ENCODE data around the gene DMRT1.

The DMRT1 gene

DNA sequence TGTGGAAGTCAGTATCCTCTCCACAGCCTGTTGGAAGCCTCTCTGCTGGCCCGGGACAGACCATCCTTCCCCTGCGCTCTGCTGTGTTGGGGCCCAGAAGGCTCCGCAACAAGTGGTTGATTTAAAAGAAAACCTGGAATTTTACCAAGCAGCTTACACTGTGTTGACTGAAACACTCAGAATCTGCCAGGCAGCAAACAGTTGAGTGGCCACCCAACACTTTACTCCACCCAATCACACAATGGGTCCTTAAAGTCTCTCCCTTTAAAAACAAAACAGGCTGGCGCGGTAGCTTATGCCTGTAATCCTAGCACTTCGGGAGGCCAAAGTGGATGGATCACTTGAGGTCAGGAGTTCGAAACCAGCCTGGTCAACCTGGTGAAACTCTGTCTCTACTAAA lies 107.0 kb downstream of the DMRT1 start:
- TF ChIP-seq RAD21 (IDR thresholded peaks at IDR 0.05; ENCODE audit: low read depth): no peak
- TF ChIP-seq, protein P1, sequence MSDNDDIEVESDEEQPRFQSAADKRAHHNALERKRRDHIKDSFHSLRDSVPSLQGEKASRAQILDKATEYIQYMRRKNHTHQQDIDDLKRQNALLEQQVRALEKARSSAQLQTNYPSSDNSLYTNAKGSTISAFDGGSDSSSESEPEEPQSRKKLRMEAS (IDR thresholded peaks at IDR 0.05): no peak
- no peak for TF ChIP-seq CREB1 (IDR thresholded peaks at IDR 0.05; ENCODE audit: low read depth)
- no peak for TF ChIP-seq EGR1 (IDR thresholded peaks at IDR 0.05)
- TF ChIP-seq EP300 (IDR thresholded peaks at IDR 0.05; ENCODE audit: borderline replicate concordance): no peak
- TF ChIP-seq, protein P2, sequence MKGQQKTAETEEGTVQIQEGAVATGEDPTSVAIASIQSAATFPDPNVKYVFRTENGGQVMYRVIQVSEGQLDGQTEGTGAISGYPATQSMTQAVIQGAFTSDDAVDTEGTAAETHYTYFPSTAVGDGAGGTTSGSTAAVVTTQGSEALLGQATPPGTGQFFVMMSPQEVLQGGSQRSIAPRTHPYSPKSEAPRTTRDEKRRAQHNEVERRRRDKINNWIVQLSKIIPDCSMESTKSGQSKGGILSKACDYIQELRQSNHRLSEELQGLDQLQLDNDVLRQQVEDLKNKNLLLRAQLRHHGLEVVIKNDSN (IDR thresholded peaks at IDR 0.05): no peak
- TF ChIP-seq NFIC (IDR thresholded peaks at IDR 0.05): no peak
- TF ChIP-seq CEBPB (IDR thresholded peaks at IDR 0.05): no peak
- TF ChIP-seq, protein P3, sequence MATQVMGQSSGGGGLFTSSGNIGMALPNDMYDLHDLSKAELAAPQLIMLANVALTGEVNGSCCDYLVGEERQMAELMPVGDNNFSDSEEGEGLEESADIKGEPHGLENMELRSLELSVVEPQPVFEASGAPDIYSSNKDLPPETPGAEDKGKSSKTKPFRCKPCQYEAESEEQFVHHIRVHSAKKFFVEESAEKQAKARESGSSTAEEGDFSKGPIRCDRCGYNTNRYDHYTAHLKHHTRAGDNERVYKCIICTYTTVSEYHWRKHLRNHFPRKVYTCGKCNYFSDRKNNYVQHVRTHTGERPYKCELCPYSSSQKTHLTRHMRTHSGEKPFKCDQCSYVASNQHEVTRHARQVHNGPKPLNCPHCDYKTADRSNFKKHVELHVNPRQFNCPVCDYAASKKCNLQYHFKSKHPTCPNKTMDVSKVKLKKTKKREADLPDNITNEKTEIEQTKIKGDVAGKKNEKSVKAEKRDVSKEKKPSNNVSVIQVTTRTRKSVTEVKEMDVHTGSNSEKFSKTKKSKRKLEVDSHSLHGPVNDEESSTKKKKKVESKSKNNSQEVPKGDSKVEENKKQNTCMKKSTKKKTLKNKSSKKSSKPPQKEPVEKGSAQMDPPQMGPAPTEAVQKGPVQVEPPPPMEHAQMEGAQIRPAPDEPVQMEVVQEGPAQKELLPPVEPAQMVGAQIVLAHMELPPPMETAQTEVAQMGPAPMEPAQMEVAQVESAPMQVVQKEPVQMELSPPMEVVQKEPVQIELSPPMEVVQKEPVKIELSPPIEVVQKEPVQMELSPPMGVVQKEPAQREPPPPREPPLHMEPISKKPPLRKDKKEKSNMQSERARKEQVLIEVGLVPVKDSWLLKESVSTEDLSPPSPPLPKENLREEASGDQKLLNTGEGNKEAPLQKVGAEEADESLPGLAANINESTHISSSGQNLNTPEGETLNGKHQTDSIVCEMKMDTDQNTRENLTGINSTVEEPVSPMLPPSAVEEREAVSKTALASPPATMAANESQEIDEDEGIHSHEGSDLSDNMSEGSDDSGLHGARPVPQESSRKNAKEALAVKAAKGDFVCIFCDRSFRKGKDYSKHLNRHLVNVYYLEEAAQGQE (IDR thresholded peaks at IDR 0.05; ENCODE audit: low read depth): no peak
- TF ChIP-seq TAF1 (IDR thresholded peaks at IDR 0.05; ENCODE audit: low read depth): no peak
- no peak for TF ChIP-seq TCF12 (IDR thresholded peaks at IDR 0.05; ENCODE audit: low read depth)
- no peak for TF ChIP-seq TEAD4 (IDR thresholded peaks at IDR 0.05)
- TF ChIP-seq ZBTB7A (IDR thresholded peaks at IDR 0.05; ENCODE audit: low read depth): no peak
- no peak for TF ChIP-seq FOXM1 (IDR thresholded peaks at IDR 0.05; ENCODE audit: borderline replicate concordance, low read depth)
- TF ChIP-seq YY1 (IDR thresholded peaks at IDR 0.05; ENCODE audit: low read depth): no peak

DNA sequence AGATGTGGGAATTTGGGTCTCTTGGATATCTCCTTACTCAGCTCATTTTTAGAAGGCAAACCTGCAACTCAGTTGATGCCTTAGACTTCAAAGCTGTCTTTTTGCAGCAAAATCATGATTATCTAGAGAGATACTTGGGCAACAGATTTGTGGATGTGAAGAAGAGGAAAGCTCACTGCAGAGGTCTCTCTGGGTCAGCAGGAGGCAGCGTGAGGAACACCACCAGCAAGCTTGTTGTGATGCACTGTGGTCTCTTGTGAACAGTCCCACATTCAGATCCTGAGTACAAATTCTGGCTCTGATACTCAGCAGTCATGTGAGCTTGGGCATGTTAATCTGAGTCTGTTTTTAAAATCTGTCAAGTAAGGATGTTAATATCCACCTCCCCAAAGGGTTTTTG lies 108.6 kb downstream of the DMRT1 start:
- TF ChIP-seq RAD21 (IDR thresholded peaks at IDR 0.05; ENCODE audit: low read depth) (0 out of 2 replicates have a peak, but pooled peaks have one; percentile 4), TAF1 (IDR thresholded peaks at IDR 0.05; ENCODE audit: low read depth) (no peak)

DNA sequence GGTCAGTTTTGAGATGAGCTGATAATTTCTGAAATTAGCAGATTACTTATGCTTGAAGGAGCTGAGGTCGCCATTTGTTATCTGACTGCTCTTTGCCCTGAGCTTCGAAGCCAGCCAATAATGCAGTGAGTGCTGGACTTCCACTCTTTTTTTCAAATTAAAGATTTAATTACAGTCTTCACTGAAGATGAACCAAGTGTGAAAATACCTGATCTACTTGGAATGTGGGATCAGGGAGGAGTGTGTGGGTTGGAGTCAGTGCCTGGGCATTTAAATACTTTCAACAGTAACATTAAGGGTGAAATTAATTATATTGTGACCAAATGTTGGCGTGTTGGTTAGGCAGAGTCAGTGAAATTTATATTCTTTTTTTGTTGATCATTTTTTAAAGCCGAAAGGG lies 111.0 kb downstream of the DMRT1 start:
- TF ChIP-seq, protein P1 (IDR thresholded peaks at IDR 0.05): no peak
- TF ChIP-seq, protein P3 (IDR thresholded peaks at IDR 0.05; ENCODE audit: low read depth): no peak
- TF ChIP-seq NFIC (IDR thresholded peaks at IDR 0.05): no peak
- no peak for TF ChIP-seq RAD21 (IDR thresholded peaks at IDR 0.05; ENCODE audit: low read depth)
- TF ChIP-seq ZBTB7A (IDR thresholded peaks at IDR 0.05; ENCODE audit: low read depth): no peak
- no peak for TF ChIP-seq CEBPB (IDR thresholded peaks at IDR 0.05)
- no peak for TF ChIP-seq FOXM1 (IDR thresholded peaks at IDR 0.05; ENCODE audit: borderline replicate concordance, low read depth)

DNA sequence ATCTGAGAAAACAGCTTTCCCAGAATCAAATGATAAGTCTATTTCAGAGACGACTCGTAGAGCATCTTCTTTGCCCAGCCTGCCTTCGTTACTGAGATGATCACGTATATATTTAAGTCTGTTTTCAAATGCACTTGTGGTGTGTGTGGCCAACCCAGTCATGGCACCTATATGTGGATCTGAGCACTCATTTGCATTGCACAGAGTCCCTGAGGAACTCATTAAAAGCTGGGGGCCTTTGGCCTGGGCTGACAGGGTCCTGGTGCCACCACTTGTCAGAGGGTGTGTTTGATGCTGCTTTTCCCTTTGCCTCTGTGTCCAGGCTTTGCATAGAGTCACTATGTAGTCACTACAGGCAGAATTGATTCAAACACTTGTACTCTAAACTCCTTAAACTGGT lies 117.6 kb downstream of the DMRT1 start:
- TF ChIP-seq, protein P1 (IDR thresholded peaks at IDR 0.05): no peak
- TF ChIP-seq NFIC (IDR thresholded peaks at IDR 0.05): no peak
- TF ChIP-seq, protein P2 (IDR thresholded peaks at IDR 0.05): no peak
- TF ChIP-seq, protein P3 (IDR thresholded peaks at IDR 0.05; ENCODE audit: low read depth): no peak
- TF ChIP-seq YY1 (IDR thresholded peaks at IDR 0.05; ENCODE audit: low read depth): no peak
- no peak for TF ChIP-seq EP300 (IDR thresholded peaks at IDR 0.05; ENCODE audit: borderline replicate concordance)
- no peak for TF ChIP-seq ZBTB7A (IDR thresholded peaks at IDR 0.05; ENCODE audit: low read depth)

DNA sequence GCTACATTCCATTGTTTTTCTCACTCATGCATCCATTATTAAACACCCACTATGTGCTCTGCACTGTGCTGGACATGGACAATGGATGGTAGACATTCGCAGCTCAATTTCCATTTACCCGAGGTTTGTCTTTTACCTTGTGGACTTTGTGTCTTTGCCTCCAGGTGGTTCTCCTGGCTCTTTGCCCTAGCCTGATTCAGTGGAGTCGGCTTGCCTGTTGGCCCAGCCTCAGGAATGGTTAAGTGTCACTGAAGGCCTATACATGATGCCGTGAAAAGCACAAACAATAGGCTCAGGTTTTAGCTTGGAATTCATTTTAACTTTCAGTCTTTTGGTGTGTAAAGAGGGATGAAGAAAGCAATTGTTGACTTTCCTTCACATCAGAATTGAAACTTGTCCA lies 118.4 kb downstream of the DMRT1 start:
- TF ChIP-seq EGR1 (IDR thresholded peaks at IDR 0.05): no peak
- TF ChIP-seq EP300 (IDR thresholded peaks at IDR 0.05; ENCODE audit: borderline replicate concordance): no peak

Measured in Ishikawa (cell line).